DND-41 (cell line): ENCODE data around the gene PLD2.

Experiments
- EZH2 ChIP-seq: IDR thresholded peaks from 3 replicates; pipeline ENCODE4 v1.6.1; 2012; ENCODE audit warnings: borderline replicate concordance, low read depth, mild to moderate bottlenecking, moderate library complexity, low read length, inconsistent platforms; ENCODE audit not compliant: severe bottlenecking
- TF ChIP-seq, protein P1 (sequence below): IDR thresholded peaks from 2 replicates; pipeline ENCODE4 v1.5.1; 2012; ENCODE audit warnings: borderline replicate concordance, low read length, moderate library complexity, mild to moderate bottlenecking; ENCODE audit not compliant: poor library complexity, severe bottlenecking; ENCODE audit errors: extremely low read depth

DNA sequence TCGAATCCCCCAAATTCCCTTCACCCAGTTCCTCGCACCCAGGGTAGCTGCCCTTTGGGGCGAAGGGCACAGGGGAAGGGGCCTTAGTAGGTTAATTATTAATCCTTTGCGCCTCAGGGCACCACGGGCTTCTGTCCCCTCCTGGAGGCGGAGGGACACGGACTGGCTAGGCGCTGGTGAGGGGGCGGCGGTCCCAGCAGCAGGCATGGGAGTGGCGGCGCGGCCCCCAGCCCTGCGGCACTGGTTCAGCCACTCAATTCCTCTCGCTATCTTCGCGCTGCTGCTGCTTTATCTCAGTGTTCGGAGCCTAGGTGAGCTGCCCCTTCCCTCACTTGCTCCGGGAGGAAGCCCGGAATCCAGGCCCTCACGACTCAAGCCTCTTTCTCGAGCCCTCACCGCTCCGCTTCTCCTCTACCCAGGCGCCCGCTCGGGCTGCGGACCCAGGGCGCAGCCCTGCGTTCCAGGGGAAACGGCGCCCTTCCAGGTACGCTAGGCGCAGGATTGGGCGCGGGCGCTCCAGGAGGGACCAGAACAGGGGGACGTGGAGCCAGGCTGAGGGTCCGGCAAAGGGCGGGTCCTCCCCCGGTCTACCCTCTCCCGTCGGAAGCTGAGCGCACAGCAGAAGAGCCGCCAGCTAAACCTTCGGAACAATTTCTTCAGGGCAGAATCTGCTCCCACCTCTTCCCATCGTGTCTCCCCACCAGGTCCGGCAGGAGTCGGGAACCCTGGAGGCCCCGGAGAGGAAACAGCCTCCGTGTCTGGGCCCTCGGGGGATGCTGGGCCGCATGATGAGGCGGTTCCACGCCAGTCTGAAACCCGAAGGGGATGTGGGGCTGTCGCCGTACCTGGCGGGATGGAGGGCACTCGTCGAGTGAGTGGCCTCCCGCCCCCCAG is 17.9 kb upstream of the PLD2 start, which contains the start of gene GLTPD2:
- TF ChIP-seq, protein P1, sequence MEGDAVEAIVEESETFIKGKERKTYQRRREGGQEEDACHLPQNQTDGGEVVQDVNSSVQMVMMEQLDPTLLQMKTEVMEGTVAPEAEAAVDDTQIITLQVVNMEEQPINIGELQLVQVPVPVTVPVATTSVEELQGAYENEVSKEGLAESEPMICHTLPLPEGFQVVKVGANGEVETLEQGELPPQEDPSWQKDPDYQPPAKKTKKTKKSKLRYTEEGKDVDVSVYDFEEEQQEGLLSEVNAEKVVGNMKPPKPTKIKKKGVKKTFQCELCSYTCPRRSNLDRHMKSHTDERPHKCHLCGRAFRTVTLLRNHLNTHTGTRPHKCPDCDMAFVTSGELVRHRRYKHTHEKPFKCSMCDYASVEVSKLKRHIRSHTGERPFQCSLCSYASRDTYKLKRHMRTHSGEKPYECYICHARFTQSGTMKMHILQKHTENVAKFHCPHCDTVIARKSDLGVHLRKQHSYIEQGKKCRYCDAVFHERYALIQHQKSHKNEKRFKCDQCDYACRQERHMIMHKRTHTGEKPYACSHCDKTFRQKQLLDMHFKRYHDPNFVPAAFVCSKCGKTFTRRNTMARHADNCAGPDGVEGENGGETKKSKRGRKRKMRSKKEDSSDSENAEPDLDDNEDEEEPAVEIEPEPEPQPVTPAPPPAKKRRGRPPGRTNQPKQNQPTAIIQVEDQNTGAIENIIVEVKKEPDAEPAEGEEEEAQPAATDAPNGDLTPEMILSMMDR = no peak
- no peak for TF ChIP-seq EZH2
